Effector memory CD4-positive, alpha-beta T cell (primary cell): Measurements from ENCODE around the gene FRMD4B.

Source experiments
- DNase-seq, 3 donors: peaks; one replicate each; pipeline ENCODE4 v3.0.0-alpha.2; 2020
- H3K27ac ChIP-seq: 2 replicates; pipeline ENCODE4 v1.7.0; 2013; ENCODE audit warnings: mild to moderate bottlenecking, low read length, moderate library complexity; ENCODE audit not compliant: insufficient read depth, poor library complexity, severe bottlenecking
- H3K27me3 ChIP-seq: replicated peaks from 2 replicates; pipeline ENCODE4 v1.7.0; 2013; ENCODE audit warnings: mild to moderate bottlenecking, low read length; ENCODE audit not compliant: insufficient read depth, control insufficient read depth, poor library complexity, severe bottlenecking
- H3K36me3 ChIP-seq: 2 replicates; pipeline ENCODE4 v1.7.0; 2013; ENCODE audit warnings: mild to moderate bottlenecking, low read length, moderate library complexity; ENCODE audit not compliant: control insufficient read depth, insufficient read depth
- H3K4me1 ChIP-seq: 2 replicates; pipeline ENCODE4 v1.7.0; 2013; ENCODE audit warnings: low read length, mild to moderate bottlenecking; ENCODE audit not compliant: control insufficient read depth, insufficient read depth, poor library complexity, severe bottlenecking
- H3K4me3 ChIP-seq: 2 replicates; pipeline ENCODE4 v1.7.0; 2013; ENCODE audit warnings: low read length, low read depth, mild to moderate bottlenecking; ENCODE audit not compliant: insufficient read depth, poor library complexity, severe bottlenecking
- H3K9me3 ChIP-seq: 2 replicates; pipeline ENCODE4 v1.7.0; 2013; ENCODE audit warnings: mild to moderate bottlenecking, low read length, moderate library complexity; ENCODE audit not compliant: control insufficient read depth

Gene FRMD4B

GRCh38 chr3:69420781-69421520 lies 35.1 kb upstream of the FRMD4B start:
- Histone ChIP-seq H3K27me3 (no peaks in the 10 kb centered on the region), H3K36me3 (no peaks in the 10 kb centered on the region), H3K9me3 (no peaks in the 10 kb centered on the region), H3K4me1 (no peaks in the 10 kb centered on the region), H3K27ac (no peak overlapping the region), H3K4me3 (no peak overlapping the region)
- DNase-seq = no peak

DNA sequence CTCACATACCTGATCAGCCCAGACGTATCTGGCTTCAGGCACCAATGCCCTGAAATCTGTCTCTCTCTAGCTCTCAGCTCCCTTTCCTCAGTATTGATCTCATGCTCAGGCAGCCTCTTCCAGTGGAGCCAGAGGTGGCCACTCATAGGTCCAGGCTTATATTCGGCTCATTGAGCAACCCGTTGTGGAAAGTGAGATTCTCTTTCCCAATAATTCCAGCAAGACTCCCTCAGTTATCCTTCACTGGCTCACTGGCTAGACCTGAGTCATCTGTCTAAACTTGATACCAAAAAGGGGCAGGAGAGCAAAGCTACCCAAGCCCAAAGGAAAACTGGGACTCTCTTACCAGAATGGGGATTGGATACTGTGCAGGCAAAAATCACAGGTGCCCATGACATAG lies 33.4 kb upstream of the FRMD4B start:
- Histone ChIP-seq H3K27me3 (no peaks in the 10 kb centered on the region), H3K4me1 (no peaks in the 10 kb centered on the region), H3K36me3 (no peaks in the 10 kb centered on the region), H3K4me3 (no peak overlapping the region), H3K9me3 (no peaks in the 10 kb centered on the region), H3K27ac (no peak overlapping the region)
- no peak for DNase-seq

GRCh38 chr3:69417541-69418078 lies 31.7 kb upstream of the FRMD4B start:
- no peak for DNase-seq
- Histone ChIP-seq H3K4me3 (no peak overlapping the region), H3K27ac (no peak overlapping the region), H3K27me3 (no peaks in the 10 kb centered on the region), H3K36me3 (no peaks in the 10 kb centered on the region), H3K9me3 (no peaks in the 10 kb centered on the region), H3K4me1 (no peaks in the 10 kb centered on the region)

- H3K9me3 ChIP-seq = no peaks in the 10 kb centered on the region
- H3K4me1 ChIP-seq = no peaks in the 10 kb centered on the region
- DNase-seq = no peak
- H3K27me3 ChIP-seq = no peaks in the 10 kb centered on the region
- no peak overlapping the region for H3K4me3 ChIP-seq
- H3K27ac ChIP-seq = no peak overlapping the region
- no peaks in the 10 kb centered on the region for H3K36me3 ChIP-seq
Observed at GRCh38 chr3:69413551-69414207, 27.8 kb upstream of the FRMD4B start.

DNA sequence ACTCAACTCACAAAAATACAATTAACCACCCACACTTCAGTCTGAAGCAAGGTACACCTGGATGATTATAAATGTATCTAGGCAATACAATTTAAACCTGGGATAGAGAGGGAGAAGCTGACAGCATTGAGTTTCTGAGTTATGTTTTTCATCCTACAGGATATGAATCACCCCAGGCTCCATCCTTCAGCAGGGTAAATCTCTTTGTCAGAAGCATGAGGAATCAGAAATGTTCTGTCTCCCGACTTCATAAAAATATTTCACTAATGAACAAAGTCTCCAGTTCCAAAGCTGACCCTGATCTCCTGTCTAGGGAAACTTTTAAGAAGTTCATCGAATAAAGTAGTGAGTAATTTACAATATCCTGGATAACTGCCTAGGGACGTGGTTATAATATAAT lies 25.5 kb upstream of the FRMD4B start:
- H3K4me1 ChIP-seq = no peaks in the 10 kb centered on the region
- no peak overlapping the region for H3K4me3 ChIP-seq
- H3K27me3 ChIP-seq = no peaks in the 10 kb centered on the region
- no peak overlapping the region for H3K27ac ChIP-seq
- H3K9me3 ChIP-seq = no peaks in the 10 kb centered on the region
- no peaks in the 10 kb centered on the region for H3K36me3 ChIP-seq
- no peak for DNase-seq

DNA sequence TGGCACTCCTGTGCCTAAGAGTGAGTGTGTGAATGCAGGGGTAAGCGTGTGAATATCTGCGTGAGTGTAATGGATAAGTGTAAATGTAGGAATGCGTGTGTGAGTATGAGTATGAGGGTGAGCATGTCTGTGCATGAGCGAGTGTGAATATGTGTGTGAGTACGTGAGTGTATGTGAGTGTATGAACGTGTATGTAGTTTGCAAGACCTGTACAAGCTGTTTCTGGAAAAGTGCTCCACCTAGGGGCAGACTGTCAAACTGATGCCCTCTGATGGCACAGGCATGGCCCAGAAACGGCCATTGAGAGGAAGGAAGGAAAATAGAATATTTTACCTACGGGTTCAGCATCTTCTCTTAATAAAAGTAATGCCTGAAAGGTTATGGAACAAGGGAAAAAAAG lies 24.4 kb upstream of the FRMD4B start:
- H3K9me3 ChIP-seq = no peaks in the 10 kb centered on the region
- peak; percentile 7 to 34 (median 18) for DNase-seq
- H3K27me3 ChIP-seq = no peaks in the 10 kb centered on the region
- no peaks in the 10 kb centered on the region for H3K36me3 ChIP-seq
- no peak overlapping the region for H3K4me3 ChIP-seq
- H3K27ac ChIP-seq = no peak overlapping the region
- H3K4me1 ChIP-seq = no peaks in the 10 kb centered on the region

GRCh38 chr3:69409831-69410230 lies 23.9 kb upstream of the FRMD4B start:
- Histone ChIP-seq H3K4me1 (no peaks in the 10 kb centered on the region), H3K9me3 (no peaks in the 10 kb centered on the region), H3K36me3 (no peaks in the 10 kb centered on the region), H3K27me3 (no peaks in the 10 kb centered on the region), H3K27ac (no peak overlapping the region), H3K4me3 (no peak overlapping the region)
- no peak for DNase-seq

GRCh38 chr3:69409011-69409410 lies 23.1 kb upstream of the FRMD4B start:
- Histone ChIP-seq H3K27me3 (no peaks in the 10 kb centered on the region), H3K4me1 (no peaks in the 10 kb centered on the region), H3K9me3 (no peaks in the 10 kb centered on the region), H3K27ac (no peak overlapping the region), H3K4me3 (no peak overlapping the region), H3K36me3 (no peaks in the 10 kb centered on the region)
- DNase-seq = no peak

DNA sequence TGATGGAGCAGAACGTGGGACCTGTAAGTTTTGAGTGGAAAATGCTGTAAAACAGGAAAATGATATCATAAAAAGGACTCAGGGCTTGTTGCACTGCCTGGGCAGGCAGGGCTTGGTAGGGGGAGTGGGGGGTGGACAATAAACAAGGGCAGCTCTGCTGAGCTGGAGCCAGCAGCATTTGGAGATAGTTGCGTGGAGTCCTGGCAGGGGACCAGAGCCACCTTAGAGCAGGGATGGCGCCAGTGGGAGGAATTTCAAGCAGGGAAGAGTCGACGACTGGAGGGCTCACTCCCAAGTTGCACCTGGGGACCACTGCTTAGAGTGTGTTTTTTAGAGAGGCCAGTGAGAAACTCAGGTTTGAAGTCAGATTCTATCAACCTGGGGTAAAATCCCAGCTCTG lies 22.7 kb upstream of the FRMD4B start:
- Histone ChIP-seq H3K4me3 (no peak overlapping the region), H3K9me3 (no peaks in the 10 kb centered on the region), H3K36me3 (no peaks in the 10 kb centered on the region), H3K4me1 (no peaks in the 10 kb centered on the region), H3K27ac (no peak overlapping the region), H3K27me3 (no peaks in the 10 kb centered on the region)
- DNase-seq = no peak

DNA sequence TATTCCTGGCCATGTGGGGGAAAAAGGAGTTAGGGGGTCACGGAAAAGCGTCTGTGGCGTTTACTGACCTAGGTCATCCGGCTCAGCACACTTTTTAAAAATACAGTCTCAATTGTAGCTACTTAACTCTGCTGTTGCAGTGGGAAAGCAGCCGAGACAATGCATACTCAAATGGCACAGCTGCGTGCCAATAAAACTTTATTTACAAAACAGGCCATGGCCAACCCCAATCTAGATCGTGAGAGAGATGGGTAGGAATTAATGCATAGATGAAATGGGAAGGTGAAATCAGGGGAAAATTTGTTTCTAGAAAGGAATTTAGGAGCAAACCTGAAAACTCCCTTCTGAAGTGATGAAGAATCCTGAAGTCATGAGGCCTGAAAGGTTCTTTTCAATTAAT lies 22.0 kb upstream of the FRMD4B start:
- no peak for DNase-seq
- Histone ChIP-seq H3K27ac (no peak overlapping the region), H3K4me1 (no peaks in the 10 kb centered on the region), H3K9me3 (no peaks in the 10 kb centered on the region), H3K4me3 (no peak overlapping the region), H3K36me3 (no peaks in the 10 kb centered on the region), H3K27me3 (no peaks in the 10 kb centered on the region)
